NCI-H2029 (cell line): Measurements from ENCODE around the gene CARD8.
"Not testable (repeated sequence)": the region's sequence is repeated elsewhere in the genome, so short reads cannot be mapped to it uniquely, and the experiment has no call there.

Experiments used
- DNase-seq: peaks from one replicate; lab custom pipeline; 2025; lab: John Stamatoyannopoulos, UW

CARD8 gene

GRCh38 chr19:48255376-48256303 is at the start of gene CARD8:
Gene CARD8 (minus strand): TSS chr19:48255912. CDS start chr19:48241020, 14,892 bp downstream.
- DNase-seq, result peak; percentile 75

DNA sequence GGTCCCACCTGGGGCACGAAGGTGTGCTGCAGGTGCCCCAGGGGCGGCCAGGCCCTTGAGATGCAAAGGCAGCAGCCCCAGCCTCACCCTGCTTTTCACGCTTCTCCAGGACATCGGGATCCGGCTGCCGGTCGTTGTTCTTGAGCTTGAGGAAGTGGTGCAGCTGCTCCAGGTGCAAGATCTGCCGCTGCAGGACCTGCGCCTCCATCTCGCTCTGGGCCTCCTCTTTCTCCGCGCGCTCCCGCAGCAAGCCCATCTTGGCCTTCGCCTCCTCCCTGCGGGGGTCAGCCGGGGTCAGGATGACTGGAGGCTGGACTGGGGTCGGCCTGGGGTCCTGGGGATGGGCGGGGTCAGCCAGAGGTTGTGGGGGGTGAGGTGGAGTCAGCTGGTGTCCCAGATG is 48.2 kb upstream of the CARD8 start:
- DNase-seq, result no peak

DNA sequence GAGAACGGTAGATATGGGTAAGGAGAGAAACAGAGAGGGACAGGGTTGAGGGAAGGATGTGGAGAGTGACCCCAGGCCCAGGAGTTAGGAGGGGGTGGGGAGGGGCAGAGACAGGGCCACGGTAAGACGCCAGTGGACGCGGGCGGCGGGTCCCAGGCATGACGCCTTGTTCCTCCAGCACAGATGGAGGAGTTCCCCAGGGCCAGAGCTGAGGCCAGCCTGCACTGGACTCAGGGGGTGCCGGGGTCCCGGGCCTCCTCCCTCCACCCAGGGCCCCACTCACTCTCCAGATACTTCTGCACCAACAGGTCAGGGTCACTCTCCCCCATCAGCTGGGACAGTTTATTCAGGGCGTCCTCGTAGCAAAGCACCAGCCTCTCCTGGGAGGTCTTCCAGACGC is 47.7 kb upstream of the CARD8 start:
- DNase-seq, result no peak

- DNase-seq, result no peak
These were observed 46.9 kb upstream of the CARD8 start for GRCh38 chr19:48302600-48302959.

DNA sequence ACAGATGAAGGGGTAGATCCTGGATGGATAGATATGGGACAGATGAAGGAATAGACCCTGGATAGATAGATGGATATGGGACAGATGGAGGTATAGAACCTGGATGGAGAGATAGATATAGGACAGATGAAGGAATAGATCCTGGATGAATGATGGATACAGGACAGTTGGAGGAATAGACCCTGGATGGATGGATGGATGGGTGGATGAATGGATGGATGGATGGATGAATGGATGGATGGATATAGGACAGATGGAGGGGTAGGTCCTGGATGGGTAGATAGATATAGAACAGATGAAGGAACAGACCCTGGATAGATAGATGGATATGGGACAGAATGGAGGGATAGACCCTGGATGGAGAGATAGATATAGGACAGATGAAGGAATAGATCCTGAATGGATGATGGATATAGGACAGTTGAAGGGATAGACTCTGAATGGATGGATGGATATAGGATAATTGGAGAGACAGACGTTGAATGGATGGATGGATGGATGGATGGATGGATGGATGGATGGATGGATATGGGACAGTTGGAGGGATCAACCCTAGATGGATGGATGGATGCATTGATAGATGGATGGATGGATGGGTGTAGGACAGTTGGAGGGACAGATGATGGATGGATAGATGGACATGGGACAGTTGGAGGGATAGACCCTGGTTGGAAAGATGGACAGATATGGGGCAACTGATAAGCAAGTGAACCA is 46.3 kb upstream of the CARD8 start:
- no peak for DNase-seq

DNA sequence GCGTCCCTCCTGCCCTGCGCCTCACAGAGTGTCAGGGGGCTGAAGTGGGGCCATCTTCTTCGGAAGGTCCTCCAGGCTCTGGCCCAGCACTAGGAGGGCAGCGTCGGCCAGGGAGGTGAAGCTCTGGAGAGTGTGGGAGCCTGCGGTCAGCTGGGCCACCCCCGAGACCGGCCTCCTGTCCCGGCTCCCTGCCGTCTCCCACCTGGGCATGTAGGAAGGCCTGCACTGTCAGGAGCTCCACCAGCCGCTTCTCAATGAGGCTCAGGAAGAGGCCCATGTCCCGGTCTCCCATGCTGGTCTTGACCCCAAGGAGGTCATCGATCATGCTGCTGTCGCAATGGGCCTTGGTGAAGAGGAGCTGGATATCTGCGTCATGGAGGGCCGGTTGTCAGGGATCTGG is 42.3 kb upstream of the CARD8 start:
- no peak for DNase-seq

- no peak for DNase-seq
These were observed 41.4 kb upstream of the CARD8 start for GRCh38 chr19:48296963-48297734.

- no peak for DNase-seq
These were observed 39.7 kb upstream of the CARD8 start for GRCh38 chr19:48295458-48295857.

DNA sequence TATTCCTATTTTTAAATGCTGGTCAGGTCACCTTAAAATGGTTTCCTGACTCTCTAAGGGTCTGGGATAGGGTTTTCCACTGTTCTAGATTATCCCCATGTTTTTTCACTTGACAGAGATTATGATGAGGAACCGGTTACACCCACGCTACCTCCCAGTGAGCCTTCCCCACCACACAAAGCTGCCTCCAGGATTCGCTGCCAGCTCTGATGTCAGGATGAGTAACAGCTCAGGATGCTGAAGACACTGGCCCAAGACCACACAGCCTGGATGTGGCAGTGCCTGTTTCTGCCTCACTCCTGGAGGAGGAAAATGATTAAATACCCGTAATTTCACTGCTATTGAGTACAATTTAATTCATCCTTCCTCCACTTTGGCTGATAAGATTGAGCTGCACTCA is 37.1 kb upstream of the CARD8 start:
- no peak for DNase-seq

DNA sequence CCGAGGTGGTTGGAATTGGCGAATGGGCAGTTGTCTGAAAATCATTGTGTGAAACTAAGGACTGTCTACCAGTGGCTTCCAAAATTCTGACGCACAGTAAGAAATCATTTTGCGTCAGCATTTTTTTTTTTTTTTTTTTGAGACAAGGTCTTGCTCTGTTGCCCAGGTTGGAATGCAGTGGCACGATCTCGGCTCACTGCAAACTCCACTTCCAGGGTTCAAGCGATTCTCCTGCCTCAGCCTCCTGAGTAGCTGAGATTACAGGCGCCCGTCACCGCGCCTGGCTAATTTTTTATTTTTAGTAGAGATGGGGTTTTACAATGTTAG is 35.7 kb upstream of the CARD8 start:
- DNase-seq, result not testable (repeated sequence)

- peak; percentile 12 for DNase-seq
These were observed 35.2 kb upstream of the CARD8 start for GRCh38 chr19:48290771-48291488.

DNA sequence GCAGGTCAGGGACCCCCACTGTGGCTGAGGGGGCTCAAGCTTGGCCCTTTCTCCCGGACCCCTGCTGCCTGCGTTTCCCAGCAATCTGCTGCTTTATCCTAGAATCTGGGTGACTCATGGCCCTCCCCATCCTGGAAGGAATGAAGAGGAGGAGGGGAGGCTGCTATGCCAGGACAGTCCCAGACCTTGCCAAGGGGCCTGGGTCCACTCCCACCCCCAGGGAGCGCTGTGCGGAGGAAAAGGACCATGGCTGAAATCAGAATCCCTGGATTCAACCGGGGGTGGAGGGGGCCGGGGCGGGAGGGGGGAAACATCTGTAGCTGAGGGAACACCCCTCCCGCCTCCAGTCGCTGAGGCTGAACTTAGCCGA is 34.7 kb upstream of the CARD8 start:
- no peak for DNase-seq

GRCh38 chr19:48287748-48288147 is 32.0 kb upstream of the CARD8 start:
- no peak for DNase-seq

DNA sequence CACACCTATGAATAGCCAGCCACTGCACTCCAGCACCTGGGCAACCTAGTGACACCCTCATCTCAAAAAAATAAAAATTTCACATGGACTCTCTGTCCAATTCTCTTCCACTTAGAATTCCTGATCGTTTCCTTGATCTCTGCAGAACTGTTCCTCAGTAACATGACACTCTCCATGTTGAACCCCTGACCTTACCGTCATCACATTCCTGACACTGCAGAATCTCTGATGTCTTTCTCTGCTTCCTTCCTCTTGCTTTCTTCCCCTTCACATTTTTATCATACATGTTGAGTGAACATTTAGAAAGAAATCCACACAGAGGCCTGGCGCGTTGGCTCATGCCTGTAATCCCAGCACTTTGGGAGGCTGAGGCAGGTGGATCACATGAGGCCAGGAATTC is 29.2 kb upstream of the CARD8 start:
- DNase-seq, result no peak

GRCh38 chr19:48283908-48284307 is 28.2 kb upstream of the CARD8 start:
- DNase-seq, result no peak

DNA sequence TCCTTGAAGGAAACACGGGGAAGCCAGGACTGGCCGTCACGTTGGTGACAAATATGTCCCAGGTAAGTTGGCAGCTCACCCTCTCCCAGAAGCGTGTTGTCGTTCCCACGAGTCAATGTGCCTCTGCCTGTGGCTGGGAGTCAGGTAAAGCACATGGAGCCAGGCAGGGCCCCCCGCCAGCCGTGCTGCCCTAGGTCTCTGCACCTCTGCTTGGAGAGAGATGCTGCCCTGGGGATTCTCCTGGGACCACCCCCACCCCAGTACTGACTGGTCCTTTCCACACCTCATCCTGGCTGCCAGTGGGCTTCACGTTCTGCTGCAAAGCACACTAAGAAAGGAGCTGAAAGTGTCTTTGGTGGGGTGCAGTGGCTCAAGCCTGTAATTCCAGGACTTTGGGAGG is 24.0 kb upstream of the CARD8 start:
- DNase-seq, result no peak

DNA sequence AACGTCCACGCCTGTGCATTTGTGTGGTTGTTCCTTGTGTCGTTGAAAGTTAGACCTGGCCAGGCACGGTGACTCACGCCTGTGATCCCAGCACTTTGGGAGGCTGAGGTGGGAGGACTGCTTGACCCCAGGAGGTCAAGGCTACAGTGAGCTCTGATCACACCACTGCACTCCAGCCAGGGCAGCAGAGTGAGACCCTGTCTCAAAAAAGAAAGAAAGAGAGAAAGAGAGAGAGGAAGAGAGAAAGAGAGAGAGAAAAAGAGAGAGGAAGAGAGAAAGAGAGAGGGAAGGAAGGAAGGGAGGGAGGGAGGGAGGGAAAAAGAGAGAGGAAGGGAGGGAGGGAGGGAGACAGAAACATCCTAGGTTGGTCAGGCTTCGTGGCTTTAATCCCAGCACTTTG is 19.2 kb upstream of the CARD8 start:
- DNase-seq, result no peak

- no peak for DNase-seq
These were observed 18.5 kb upstream of the CARD8 start for GRCh38 chr19:48274173-48274572.

- DNase-seq, result peak; percentile 35
These were observed 15.9 kb upstream of the CARD8 start for GRCh38 chr19:48271531-48272151.

- DNase-seq, result not testable (repeated sequence)
These were observed 13.9 kb upstream of the CARD8 start for GRCh38 chr19:48269617-48270026.

DNA sequence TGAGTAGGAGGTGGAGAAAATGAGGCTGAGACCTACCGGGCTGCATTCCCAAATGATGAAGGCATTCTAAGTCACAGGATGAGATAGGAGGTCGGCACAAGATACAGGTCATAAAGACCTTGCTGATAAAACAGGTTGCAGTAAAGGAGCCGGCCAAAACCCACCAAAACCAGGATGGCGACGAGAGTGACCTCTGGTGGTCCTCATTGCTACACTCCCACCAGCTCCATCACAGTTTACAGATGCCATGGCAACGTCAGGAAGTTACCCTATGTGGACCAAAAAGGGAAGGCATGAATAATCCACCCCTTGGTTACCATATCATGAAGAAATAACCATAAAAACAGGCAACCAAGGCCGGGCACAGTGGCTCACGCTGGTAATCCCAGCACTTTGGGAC is 9.6 kb upstream of the CARD8 start:
- not testable (repeated sequence) for DNase-seq

- DNase-seq, result not testable (repeated sequence)
These were observed 4.6 kb upstream of the CARD8 start for GRCh38 chr19:48260359-48260714.
